ENCODE measurements around the gene SEMA4D.

- TF ChIP-seq POLR2A (IDR thresholded peaks at IDR 0.05) (no peak), POLR2AphosphoS5 (IDR thresholded peaks at IDR 0.05) (no peak)
Observed at GRCh38 chr9:89409466-89409865, 88.4 kb downstream of the SEMA4D start.

Data from prostate gland (tissue), 1 donor.